A673 (cell line): ENCODE results near the gene ARNT2.

ENCODE experiments used
- EZH2 ChIP-seq: fragments of 200-600 bp; sonication (generic); IDR thresholded peaks from 2 replicates; pipeline ENCODE4 v1.6.1; 2017; ENCODE audit warnings: borderline replicate concordance, low read depth, mild to moderate bottlenecking, mixed read lengths, antibody characterized with exemption, low read length; ENCODE audit not compliant: poor library complexity, severe bottlenecking
- TF ChIP-seq, protein P1 (sequence below): fragments of 300-800, 200-600 bp; sonication (generic); conservative IDR thresholded peaks from 2 replicates; pipeline ENCODE4 v1.5.1; 2017; ENCODE audit warnings: low read depth, mild to moderate bottlenecking, antibody characterized with exemption, low read length, moderate library complexity, mixed read lengths

DNA sequence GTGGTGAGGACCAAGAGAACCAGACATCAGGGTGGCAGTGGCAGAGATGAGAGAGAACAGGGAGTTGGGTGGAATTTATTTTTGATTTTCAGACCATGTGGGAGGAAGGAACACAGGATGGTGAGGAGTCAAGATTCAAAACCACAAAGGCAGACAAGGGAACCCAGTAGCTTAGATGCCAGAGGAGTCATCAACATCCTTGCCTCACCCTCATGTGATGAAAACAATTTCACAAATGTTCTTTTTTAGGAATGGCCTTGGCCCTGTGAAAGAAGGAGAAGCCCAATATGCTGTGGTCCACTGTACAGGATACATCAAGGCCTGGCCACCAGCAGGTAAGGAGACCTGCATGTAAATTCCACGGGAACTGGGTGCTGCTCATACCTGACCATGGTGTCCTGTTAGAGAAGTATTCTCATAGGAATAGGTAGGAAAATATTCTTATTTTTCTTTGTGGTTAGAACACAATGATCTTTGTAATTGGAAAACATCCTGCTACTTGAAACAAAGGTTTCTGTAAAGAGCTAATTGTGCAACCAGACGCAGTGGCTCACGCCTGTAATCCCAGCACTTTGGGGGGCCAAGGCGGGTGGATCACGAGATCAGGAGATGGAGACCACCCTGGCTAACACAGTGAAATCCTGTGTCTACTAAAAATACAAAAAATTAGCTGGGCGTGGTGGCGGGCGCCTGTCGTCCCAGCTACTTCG, 110.0 kb downstream of the ARNT2 start:
- TF ChIP-seq, protein P1, sequence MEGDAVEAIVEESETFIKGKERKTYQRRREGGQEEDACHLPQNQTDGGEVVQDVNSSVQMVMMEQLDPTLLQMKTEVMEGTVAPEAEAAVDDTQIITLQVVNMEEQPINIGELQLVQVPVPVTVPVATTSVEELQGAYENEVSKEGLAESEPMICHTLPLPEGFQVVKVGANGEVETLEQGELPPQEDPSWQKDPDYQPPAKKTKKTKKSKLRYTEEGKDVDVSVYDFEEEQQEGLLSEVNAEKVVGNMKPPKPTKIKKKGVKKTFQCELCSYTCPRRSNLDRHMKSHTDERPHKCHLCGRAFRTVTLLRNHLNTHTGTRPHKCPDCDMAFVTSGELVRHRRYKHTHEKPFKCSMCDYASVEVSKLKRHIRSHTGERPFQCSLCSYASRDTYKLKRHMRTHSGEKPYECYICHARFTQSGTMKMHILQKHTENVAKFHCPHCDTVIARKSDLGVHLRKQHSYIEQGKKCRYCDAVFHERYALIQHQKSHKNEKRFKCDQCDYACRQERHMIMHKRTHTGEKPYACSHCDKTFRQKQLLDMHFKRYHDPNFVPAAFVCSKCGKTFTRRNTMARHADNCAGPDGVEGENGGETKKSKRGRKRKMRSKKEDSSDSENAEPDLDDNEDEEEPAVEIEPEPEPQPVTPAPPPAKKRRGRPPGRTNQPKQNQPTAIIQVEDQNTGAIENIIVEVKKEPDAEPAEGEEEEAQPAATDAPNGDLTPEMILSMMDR, result no peak
- no peak for TF ChIP-seq EZH2
